ENCODE data around the gene MROH9. TPM values are rescaled to one million over a fixed set of nuclear protein-coding genes. Genes with fewer than 3 reads are reported as not detected.

MROH9 gene
- total and polyA plus RNA-seq, 2 of the 13 experiments (the other 11 are each of a cell fraction or from before 2014, with no cell fraction given) = not detected

GRCh38 chr1:171017426-171017825 lies 82.1 kb downstream of the MROH9 start:
- no TSS peak for BruUV-seq (replicated peaks)
- intact Hi-C loops (cut with micrococcal nuclease; ENCODE audit: unreplicated experiment) (no loop called here), in situ Hi-C loops (cut with HindIII; ENCODE audit: extremely low pct_ligation_motif_present, low pct_unique_long_range_greater_than_20kb) (no loop called here)
- ATAC-seq (no peak), FAIRE-seq (no peak), DNase-seq (ENCODE audit: low spot score) (no peak)
- Histone ChIP-seq H3K27me3 (ENCODE audit: control insufficient read depth in 1 of 2, insufficient read depth in 2 of 2, low read length in 2 of 2) (no peaks in the 10 kb centered on the region), H3K9me3 (ENCODE audit: low read length) (no peaks in the 10 kb centered on the region), H3K79me2 (ENCODE audit: insufficient read depth, low read length) (no peaks in the 10 kb centered on the region), H3K27ac (ENCODE audit: extremely low read length, insufficient read depth, low read length) (no peak overlapping the region), H3K4me3 (replicated peaks in 1 of 3; ENCODE audit: insufficient read depth in 1 of 3, low read depth in 2 of 3, low read length in 3 of 3) (no peak overlapping the region), H3K36me3 (replicated peaks in 1 of 2; ENCODE audit: control insufficient read depth in 1 of 2, insufficient read depth in 2 of 2, low read length in 2 of 2) (no peaks in the 10 kb centered on the region), H2AFZ (ENCODE audit: low read length) (no peak overlapping the region), H3K9ac (ENCODE audit: insufficient read depth, low read depth, low read length) (no peak overlapping the region), H3K4me2 (ENCODE audit: low read depth, low read length) (no peak overlapping the region), H4K20me1 (ENCODE audit: insufficient read depth, low read length) (no peaks in the 10 kb centered on the region), H3K4me1 (ENCODE audit: insufficient read depth, low read length) (no peaks in the 10 kb centered on the region)
- CTCF ChIA-PET (ENCODE audit: low intra/inter-chr PET ratio, low total read pairs) = no interaction called here
- POLR2A ChIA-PET = no interaction called here
- 0% methylated on average over 1 of the region's 2 CpGs for WGBS (ENCODE audit: low lambda C conversion rate)
- no peak for TF ChIP-seq SUZ12 (IDR thresholded peaks at IDR 0.05; ENCODE audit: low read depth, low read length)
- TF ChIP-seq ZBTB33 (CRISPR knock-in tag; IDR thresholded peaks at IDR 0.05) = no peak
- no peak for TF ChIP-seq PBX3 (CRISPR knock-in tag; IDR thresholded peaks at IDR 0.05; ENCODE audit: borderline replicate concordance)
- TF ChIP-seq GTF3A (CRISPR knock-in tag; conservative IDR thresholded peaks at IDR 0.05) = no peak
- TF ChIP-seq GABPA (IDR thresholded peaks at IDR 0.05; ENCODE audit: low read depth, low read length) = no peak
- TF ChIP-seq GABPA (CRISPR knock-in tag; IDR thresholded peaks at IDR 0.05; ENCODE audit: low read depth) = no peak
- no peak for TF ChIP-seq KDM5B (CRISPR knock-in tag; IDR thresholded peaks at IDR 0.05; ENCODE audit: borderline replicate concordance)
- TF ChIP-seq, protein P1, sequence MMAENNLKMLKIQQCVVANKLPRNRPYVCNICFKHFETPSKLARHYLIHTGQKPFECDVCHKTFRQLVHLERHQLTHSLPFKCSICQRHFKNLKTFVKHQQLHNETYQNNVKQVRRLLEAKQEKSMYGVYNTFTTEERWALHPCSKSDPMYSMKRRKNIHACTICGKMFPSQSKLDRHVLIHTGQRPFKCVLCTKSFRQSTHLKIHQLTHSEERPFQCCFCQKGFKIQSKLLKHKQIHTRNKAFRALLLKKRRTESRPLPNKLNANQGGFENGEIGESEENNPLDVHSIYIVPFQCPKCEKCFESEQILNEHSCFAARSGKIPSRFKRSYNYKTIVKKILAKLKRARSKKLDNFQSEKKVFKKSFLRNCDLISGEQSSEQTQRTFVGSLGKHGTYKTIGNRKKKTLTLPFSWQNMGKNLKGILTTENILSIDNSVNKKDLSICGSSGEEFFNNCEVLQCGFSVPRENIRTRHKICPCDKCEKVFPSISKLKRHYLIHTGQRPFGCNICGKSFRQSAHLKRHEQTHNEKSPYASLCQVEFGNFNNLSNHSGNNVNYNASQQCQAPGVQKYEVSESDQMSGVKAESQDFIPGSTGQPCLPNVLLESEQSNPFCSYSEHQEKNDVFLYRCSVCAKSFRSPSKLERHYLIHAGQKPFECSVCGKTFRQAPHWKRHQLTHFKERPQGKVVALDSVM (CRISPR knock-in tag; IDR thresholded peaks at IDR 0.05) = no peak
- TF ChIP-seq NFRKB (IDR thresholded peaks at IDR 0.05) = no peak
- no peak for TF ChIP-seq NR2F2 (IDR thresholded peaks at IDR 0.05; ENCODE audit: borderline replicate concordance, low read depth)
- no peak for TF ChIP-seq SOX6 (IDR thresholded peaks at IDR 0.05)
- TF ChIP-seq SOX6 (CRISPR knock-in tag; IDR thresholded peaks at IDR 0.05) = no peak
- TF ChIP-seq ZNF280B (CRISPR knock-in tag; IDR thresholded peaks at IDR 0.05; ENCODE audit: borderline replicate concordance) = no peak
- TF ChIP-seq SIX4 (CRISPR knock-in tag; IDR thresholded peaks at IDR 0.05) = no peak
- TF ChIP-seq RFXANK (CRISPR knock-in tag; IDR thresholded peaks at IDR 0.05) = no peak
- TF ChIP-seq HNRNPH1 (optimal IDR thresholded peaks at IDR 0.05; ENCODE audit: low read depth, low read length) = no peak
- TF ChIP-seq MNT (IDR thresholded peaks at IDR 0.05) = no peak
- TF ChIP-seq TBX3 (IDR thresholded peaks at IDR 0.05; ENCODE audit: borderline replicate concordance) = no peak
- no peak for TF ChIP-seq ZNF790 (CRISPR knock-in tag; IDR thresholded peaks at IDR 0.05; ENCODE audit: borderline replicate concordance)
